Kidney epithelial cell (primary cell): ENCODE data around the gene KCNH1. TPM values are rescaled to one million over a fixed set of nuclear protein-coding genes. Genes with fewer than 3 reads are reported as not detected.

ENCODE experiments used
- DNase-seq: peaks from one replicate; pipeline ENCODE4 v3.0.0-alpha.2; 2010; ENCODE audit warnings: low read depth
- H3K27me3 ChIP-seq: 2 replicates; pipeline ENCODE4 v1.6.0; 2011; ENCODE audit warnings: low read length; ENCODE audit not compliant: control insufficient read depth, insufficient read depth
- H3K36me3 ChIP-seq: 2 replicates; pipeline ENCODE4 v1.5.1; 2011; ENCODE audit warnings: low read length; ENCODE audit not compliant: control insufficient read depth, insufficient read depth
- H3K4me3 ChIP-seq: 2 replicates; pipeline ENCODE4 v1.5.1; 2011; ENCODE audit warnings: low read depth, mild to moderate bottlenecking, control low read depth, low read length
- total RNA-seq: library from RNA; depleted of rRNA; stranded (reverse); fragments of >200 nt; gene quantifications from 2 replicates; pipeline ENCODE4 v1.2.3, GENCODE V29; 2015
- TF ChIP-seq, protein P1 (sequence below): IDR thresholded peaks from 2 replicates; pipeline ENCODE4 v1.5.1; 2011; ENCODE audit warnings: mild to moderate bottlenecking, moderate library complexity, low read length, control low read depth, inconsistent platforms; ENCODE audit not compliant: insufficient read depth, poor library complexity, severe bottlenecking

Gene KCNH1
- total RNA-seq, 1 donor from 2014 or later: 14.3 TPM

DNA sequence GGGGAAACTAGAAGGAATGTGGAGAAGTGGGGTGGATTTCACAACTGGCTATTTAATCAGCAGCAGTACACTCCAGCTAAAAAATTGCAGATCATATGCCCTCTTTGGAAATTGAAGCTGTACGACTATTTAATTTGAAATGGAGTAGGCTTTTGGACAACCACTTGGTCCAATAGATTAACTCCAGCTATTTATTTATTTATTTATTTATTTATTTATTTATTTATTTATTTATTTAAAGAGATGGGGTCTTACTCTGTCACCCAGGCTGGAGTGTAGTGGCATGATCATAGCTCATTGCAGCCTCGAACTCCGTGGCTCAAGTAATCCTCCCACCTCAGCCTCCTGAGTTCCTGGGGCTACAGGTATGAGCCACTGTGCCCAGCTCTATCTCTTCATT lies 312.3 kb downstream of the KCNH1 start:
- no peaks in the 10 kb centered on the region for H3K27me3 ChIP-seq
- H3K4me3 ChIP-seq: no peak overlapping the region
- DNase-seq: no peak
- TF ChIP-seq, protein P1, sequence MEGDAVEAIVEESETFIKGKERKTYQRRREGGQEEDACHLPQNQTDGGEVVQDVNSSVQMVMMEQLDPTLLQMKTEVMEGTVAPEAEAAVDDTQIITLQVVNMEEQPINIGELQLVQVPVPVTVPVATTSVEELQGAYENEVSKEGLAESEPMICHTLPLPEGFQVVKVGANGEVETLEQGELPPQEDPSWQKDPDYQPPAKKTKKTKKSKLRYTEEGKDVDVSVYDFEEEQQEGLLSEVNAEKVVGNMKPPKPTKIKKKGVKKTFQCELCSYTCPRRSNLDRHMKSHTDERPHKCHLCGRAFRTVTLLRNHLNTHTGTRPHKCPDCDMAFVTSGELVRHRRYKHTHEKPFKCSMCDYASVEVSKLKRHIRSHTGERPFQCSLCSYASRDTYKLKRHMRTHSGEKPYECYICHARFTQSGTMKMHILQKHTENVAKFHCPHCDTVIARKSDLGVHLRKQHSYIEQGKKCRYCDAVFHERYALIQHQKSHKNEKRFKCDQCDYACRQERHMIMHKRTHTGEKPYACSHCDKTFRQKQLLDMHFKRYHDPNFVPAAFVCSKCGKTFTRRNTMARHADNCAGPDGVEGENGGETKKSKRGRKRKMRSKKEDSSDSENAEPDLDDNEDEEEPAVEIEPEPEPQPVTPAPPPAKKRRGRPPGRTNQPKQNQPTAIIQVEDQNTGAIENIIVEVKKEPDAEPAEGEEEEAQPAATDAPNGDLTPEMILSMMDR: no peak
- no peaks in the 10 kb centered on the region for H3K36me3 ChIP-seq

DNA sequence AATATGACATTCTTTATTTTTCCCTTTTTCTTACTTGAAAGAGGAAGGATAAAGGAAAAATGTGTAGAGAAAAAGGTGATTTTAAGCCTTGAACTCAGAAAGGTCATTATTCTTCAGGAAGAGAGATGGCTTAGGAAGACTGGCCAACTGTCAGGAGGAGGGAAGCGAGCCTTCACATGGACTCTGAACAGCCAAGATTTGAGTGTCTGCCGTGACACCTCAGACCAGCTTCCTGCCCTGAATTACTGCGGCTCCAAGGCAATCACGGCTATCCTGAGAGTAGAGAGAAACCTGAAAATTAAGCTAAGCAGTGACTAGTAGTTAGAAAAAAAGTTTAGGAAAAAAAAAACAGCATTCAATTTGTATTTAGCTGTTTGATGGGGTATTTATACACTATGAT lies 314.7 kb downstream of the KCNH1 start:
- H3K4me3 ChIP-seq: no peak overlapping the region
- H3K36me3 ChIP-seq: no peaks in the 10 kb centered on the region
- TF ChIP-seq, protein P1: no peak
- no peak for DNase-seq
- no peaks in the 10 kb centered on the region for H3K27me3 ChIP-seq

DNA sequence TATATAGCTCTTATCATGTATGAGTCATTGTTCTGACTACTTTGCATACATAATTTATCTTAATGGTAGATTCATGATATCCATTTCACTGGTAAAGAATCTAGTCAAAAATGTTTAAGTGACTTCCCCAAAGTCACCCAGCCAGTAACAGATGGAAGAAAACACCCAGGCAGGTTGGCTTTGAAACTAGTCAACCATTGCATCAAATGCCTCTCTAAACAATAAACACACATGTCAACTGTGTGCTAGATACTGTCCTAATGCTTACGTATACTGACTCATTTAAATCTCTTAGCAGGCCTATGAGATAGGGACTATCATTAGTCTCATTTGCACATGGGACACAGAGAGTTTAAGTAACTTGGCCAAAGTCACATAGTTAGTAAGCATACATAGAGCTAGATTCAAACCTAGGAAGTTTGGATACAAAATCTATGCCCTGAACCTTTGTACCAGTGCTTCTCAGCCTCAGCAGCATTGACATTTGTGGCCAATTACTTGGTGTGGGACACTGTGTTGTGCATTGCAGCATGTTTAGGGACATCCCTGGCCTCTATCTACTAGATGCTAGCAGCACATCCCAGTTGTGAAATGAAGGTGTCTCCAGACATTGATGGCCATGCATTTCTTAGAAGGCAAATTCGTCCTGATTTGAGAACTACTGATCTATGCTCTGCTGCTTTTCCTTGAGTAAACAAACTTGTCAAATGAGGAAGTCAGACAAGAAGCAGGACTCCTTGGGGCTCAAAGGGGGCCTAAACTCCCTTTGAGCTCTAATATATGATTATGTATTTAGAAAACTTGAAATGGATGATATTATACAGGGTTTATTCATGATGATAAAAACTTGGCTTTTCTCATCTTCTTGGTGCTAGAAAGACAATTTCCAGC lies 316.3 kb downstream of the KCNH1 start:
- H3K4me3 ChIP-seq: no peak overlapping the region
- no peaks in the 10 kb centered on the region for H3K27me3 ChIP-seq
- no peak for DNase-seq
- no peaks in the 10 kb centered on the region for H3K36me3 ChIP-seq
- TF ChIP-seq, protein P1: no peak

DNA sequence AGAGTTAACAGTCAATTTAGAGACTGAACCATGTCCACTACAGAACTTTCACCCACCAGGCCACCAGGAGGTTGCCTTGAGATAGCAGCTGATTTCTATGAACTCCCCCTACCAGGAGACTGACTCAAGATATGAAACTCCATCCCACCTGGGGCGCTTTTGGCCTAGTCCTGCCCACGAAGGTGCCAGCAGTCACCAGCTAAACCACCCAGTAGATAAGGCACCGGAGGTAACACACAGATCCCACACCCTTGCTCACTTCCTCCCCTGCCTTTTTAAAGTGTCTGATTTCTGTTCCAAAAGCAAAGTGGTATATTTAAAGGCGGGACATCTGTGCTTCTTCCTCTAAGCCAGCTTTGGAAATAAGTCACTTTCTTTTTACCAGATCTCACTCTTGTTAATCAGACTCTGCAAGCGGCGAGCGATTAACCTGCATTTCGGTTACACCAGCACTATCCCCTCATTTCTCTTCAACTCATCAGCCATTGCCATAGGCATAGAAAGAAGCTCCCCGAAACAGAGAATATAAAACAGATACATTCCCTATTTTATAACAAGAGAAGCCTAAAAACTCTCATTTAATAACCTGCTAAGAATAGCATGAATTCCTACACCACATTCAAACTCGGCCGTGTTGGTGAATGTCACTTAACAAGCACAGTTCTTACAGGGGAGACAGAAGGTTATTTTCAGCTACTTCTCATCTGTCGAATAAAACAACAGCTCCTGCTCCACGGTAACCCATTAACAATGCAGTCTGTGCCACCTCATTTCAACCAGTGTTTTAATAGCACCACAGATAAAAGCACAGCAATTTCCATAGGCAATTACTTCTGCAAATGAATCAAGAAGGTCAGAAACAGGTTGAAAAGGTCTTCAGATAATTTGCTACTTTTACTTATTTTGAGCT lies 318.1 kb downstream of the KCNH1 start:
- no peaks in the 10 kb centered on the region for H3K27me3 ChIP-seq
- TF ChIP-seq, protein P1: no peak
- no peak overlapping the region for H3K4me3 ChIP-seq
- no peak for DNase-seq
- H3K36me3 ChIP-seq: no peaks in the 10 kb centered on the region

DNA sequence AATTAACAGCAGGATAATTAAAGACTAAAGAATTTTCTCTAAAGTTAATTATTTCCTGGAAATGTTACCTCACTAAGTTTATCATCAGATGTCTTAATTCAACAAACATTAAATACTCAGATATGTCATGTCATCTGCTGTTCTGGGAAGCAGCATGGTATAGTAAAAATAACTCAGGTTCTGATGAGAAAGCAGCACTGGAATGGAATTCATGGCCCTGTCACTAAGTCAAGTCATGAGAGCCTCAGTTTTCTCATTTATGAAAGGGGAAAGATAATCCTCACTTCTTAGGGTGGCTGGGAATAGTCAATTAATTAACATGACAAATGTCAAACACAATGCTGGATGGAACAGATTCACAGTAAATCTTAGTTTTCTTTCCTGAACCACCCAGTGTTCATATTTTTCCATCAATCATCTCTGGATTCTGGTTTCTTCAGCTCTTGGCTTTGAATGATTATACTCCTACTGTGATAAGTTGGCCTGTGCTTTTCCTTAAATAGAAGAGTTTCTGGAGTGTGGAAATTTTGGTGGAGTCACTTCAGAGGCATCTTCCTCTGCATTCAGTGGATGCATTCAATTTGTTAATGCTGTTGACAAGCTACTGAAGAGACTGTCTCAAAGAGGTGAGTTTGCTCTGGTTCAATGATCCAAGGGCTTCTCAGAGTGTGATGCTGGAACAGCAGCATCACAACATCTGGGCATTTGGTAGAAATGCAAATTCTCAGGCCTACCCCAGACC lies 319.4 kb downstream of the KCNH1 start:
- Histone ChIP-seq H3K27me3 (no peaks in the 10 kb centered on the region), H3K36me3 (no peaks in the 10 kb centered on the region), H3K4me3 (no peak overlapping the region)
- no peak for DNase-seq
- TF ChIP-seq, protein P1: no peak
